NCI-H2029 (cell line): ENCODE results near the gene NT5M.

Experiments
- DNase-seq: peaks from one replicate; lab custom pipeline; 2025; lab: John Stamatoyannopoulos, UW

Gene NT5M

GRCh38 chr17:17343896-17344506 lies 40.8 kb downstream of the NT5M start:
- DNase-seq, result no peak

GRCh38 chr17:17344507-17345293 lies 41.5 kb downstream of the NT5M start:
- DNase-seq, result no peak

GRCh38 chr17:17345294-17345597 lies 42.1 kb downstream of the NT5M start:
- DNase-seq, result no peak

GRCh38 chr17:17345686-17346427 lies 42.7 kb downstream of the NT5M start:
- DNase-seq, result no peak

GRCh38 chr17:17346428-17347233 lies 43.5 kb downstream of the NT5M start:
- DNase-seq, result no peak

GRCh38 chr17:17347234-17347955 lies 44.2 kb downstream of the NT5M start:
- DNase-seq, result no peak

GRCh38 chr17:17347956-17348871 lies 45.0 kb downstream of the NT5M start:
- DNase-seq, result no peak

GRCh38 chr17:17348872-17349723 lies 45.9 kb downstream of the NT5M start:
- no peak for DNase-seq

GRCh38 chr17:17349724-17350106 lies 46.5 kb downstream of the NT5M start:
- DNase-seq, result no peak

GRCh38 chr17:17350491-17351355 lies 47.5 kb downstream of the NT5M start:
- no peak for DNase-seq

- DNase-seq, result no peak
Observed at GRCh38 chr17:17351356-17351891, 48.3 kb downstream of the NT5M start.

- DNase-seq, result no peak
Observed at GRCh38 chr17:17351901-17352781, 49.0 kb downstream of the NT5M start.

GRCh38 chr17:17352836-17353624 lies 49.9 kb downstream of the NT5M start:
- no peak for DNase-seq

- no peak for DNase-seq
Observed at GRCh38 chr17:17353625-17354484, 50.7 kb downstream of the NT5M start.

- DNase-seq, result peak; percentile 52
Observed at GRCh38 chr17:17354560-17355349, 51.6 kb downstream of the NT5M start.
